T47D (cell line): Measurements from ENCODE around the gene ZDHHC14.

Source experiments
- DNase-seq, 2 experiments: peaks; one replicate each; pipeline versions ENCODE4 v3.0.0 to v3.0.0-alpha.2; 2011 to 2012; ENCODE audit warnings: low read depth in 1 of 2, low spot score in 1 of 2
- JUND ChIP-seq: IDR thresholded peaks from 2 replicates; pipeline ENCODE4 v1.6.1; 2012; ENCODE audit warnings: low read depth
- in situ Hi-C: cut with HindIII; loops from 2 replicates; pipeline ENCODE4 v1.10.0; 2016; ENCODE audit warnings: low sequenced_read_pairs, low pct_unique_long_range_greater_than_20kb

The ZDHHC14 gene

DNA sequence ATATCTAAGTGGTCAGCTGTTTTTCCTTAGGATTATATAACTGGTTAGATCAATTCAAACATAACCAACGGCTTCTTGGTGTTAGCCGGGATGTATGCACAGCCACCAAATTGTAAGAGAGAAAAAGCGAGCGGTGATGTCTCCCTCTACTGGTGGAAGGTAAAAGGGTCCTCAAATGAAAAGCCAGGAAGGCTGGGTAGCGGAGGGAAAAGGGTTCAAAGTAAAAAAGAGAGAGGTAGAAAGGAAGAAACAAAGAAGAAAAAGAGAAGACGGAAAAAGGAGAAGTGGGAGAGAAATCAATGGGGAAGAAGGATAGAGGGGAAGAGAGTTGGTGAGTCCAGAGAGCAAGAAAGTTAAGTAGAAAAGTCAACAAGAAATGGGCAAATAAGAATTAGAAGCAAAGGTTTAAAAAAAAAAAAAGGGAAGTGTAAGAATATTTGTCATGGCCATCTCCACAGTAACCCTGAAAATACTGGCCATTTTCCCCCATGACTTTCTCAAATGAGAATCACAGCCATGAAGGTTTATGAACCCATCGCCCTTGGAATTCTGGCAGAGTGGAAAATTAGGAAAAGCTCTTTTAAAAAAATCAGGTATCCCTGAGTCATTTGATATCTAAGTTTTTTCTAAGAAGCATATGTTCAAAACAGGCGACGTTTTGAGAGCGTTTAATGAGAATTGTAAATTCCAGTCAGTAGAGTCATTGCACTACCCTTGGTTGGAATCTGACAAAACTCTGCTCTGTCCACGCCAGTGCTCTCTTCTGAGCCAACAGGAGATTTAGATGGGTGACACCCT, 286.4 kb downstream of the ZDHHC14 start:
- TF ChIP-seq JUND: no peak
- peak; percentile 69 to 78 for DNase-seq
- in situ Hi-C loops: no loop called here

DNA sequence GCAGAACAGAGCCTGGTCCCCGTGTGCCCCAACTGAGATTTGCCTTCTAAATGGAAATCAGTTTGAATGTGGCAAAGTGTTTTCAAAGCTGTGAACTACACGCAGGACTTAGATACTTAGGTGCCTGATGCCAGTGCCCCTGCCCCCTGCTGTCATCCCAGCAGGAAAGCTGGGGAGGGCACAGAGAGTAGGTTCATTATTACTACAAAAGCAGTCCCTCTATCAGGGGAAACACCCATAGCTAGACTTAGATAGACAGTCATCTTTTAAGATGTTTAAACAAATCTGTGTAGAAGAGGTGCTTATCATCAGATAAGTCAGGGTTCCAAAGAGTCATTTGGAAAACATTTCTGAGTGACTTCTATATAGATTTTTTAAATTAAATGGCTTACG, 287.0 kb downstream of the ZDHHC14 start:
- in situ Hi-C loops: no loop called here
- TF ChIP-seq JUND: no peak
- no peak for DNase-seq

DNA sequence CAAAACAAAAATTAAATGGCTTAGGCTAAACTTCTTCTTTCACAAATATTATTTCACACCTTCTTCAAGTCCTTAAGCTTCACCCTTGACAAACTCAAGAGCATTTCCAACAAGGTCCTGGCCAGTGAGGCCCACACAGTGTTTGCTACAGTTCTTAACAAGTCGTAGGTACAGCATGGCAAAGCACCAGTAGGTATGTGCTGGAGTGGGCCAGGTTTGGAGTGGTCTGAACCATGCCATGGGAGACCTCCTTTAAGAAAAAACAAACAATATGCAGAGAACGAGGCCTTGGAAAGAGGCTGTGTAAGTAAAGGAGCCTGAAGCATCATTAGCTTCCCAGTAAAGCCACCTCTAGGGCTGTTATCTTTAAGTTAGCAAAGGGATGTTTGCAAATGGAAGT, 287.7 kb downstream of the ZDHHC14 start:
- no peak for TF ChIP-seq JUND
- DNase-seq: no peak
- in situ Hi-C loops: no loop called here

DNA sequence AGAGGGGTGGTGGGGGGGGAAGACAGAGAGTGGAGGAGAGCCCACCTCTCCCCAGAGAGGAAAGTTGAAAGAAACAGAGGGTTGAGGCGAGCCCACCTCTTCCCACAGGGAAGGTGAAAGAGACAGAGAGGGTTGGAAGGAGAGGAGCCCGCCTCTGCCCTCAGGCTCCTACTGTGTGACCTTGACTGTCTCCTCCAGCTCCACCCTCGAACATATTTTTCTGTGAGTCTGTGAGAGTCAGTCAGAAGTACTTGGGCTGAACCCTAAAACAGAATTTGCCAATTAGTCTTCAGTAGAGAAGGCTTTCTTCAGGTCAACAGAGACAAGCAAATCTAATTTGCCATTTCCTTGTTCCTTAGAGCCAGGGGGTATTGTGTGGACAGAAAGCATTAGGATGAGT, 288.3 kb downstream of the ZDHHC14 start:
- no peak for DNase-seq
- no peak for TF ChIP-seq JUND
- in situ Hi-C loops: no loop called here

DNA sequence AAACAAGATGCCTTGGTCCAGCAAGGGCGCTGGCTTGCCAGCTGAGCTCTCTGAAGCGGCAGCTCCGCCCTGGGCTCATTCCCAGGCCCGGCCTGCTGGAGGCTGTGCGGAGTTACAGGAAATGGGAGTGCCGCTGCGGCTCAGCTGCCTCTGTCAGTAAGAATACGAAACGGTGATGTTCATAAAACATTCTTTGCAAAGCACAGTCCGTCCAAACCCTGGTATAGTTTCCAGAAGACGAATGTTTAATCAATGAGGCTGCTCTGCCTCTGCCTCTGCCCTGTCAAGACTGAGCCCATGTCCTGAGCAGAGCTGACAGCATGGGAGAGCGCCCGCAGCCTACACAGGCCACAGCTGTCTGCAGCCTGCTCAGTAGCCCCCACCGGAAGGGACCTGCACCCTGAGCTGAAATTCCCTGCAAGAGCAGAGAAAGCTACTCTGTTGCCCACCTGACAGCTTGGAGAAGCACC, 288.8 kb downstream of the ZDHHC14 start:
- in situ Hi-C loops: no loop called here
- TF ChIP-seq JUND: no peak
- DNase-seq: peak; percentile 31 to 35

DNA sequence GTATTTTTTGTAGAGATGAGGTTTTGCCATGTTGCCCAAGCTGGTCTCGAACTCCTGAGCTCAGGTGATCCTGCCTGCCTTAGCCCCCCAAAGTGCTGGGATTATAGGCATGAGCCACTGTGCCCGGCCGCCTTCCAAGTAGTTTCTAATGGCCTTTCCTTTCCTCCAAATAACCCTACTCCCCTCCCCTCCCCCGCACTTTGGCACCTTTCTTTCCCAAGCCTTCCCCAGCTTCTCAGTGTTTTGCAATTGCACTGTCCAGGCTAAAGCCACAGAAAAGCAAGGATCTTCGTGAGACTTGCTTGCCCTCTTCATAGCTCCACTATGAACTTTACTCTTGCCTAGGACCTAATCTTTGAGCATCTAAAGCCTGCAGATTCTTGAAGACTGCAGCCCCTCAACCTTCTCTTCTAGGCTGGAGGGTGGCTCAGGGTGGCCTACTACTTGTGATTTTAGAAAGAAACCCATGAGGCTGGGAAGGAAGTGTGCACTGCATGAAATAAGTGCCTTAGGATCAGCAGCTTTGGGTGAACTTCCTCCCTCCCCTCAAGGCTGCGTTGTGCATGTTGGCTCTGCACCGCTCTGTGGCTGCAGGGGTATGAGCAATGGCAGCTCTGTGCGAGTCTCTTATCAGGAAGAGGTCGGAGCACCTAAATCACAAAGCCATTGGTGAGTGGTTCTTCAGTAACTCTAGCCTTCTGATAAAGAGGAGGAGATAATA, 289.6 kb downstream of the ZDHHC14 start:
- in situ Hi-C loops: no loop called here
- TF ChIP-seq JUND: no peak
- DNase-seq: no peak

DNA sequence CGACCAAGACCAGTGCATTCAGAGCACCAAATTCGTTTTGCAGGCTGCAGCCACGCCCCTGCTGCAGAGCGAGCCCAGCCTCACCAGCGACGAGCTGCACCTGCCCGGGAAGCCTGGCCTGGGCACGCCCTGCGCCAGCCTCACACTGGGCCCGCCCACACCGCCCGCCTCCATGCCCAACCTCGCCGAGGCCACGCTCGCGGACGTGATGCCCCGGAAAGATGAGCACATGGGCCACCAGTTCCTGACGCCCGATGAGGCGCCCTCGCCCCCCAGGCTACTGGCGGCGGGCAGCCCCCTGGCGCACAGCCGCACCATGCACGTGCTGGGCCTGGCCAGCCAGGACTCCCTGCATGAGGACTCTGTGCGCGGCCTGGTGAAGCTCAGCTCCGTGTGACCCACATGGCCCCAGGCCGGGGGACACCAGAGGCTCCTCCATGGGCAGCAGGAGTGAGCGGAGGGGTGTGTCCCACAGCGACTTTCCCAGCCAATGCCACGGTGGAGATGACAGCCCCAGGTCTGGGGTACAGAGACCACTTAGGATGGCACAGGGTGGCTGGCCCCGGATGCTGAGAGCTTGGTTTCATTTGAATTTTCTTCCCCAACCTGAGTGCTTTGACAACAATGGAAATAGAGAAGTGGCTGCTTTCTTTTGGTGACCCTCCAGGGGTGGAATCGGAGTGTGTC, 291.9 kb downstream of the ZDHHC14 start:
- in situ Hi-C loops: no loop called here
- no peak for DNase-seq
- no peak for TF ChIP-seq JUND

DNA sequence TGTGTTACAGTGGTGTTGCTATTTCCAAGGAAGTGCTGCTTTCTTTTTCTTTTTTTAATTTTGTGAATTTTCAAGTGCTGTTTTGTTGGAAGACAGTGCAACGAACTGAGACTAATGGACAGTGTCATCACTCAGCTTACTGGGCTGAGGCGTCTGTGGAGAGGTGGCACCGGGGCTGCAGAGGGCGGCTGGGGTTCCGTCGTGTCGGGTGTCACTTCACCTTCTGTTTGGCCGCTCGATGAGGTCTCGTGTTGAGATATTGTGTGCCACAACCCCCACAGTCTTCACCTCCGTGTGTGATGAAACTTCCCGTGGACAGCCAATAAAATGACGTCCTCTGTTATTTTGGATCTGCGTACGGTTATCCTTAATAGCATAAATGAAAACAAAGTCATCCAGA, 292.6 kb downstream of the ZDHHC14 start:
- no peak for TF ChIP-seq JUND
- no peak for DNase-seq
- in situ Hi-C loops: no loop called here

DNA sequence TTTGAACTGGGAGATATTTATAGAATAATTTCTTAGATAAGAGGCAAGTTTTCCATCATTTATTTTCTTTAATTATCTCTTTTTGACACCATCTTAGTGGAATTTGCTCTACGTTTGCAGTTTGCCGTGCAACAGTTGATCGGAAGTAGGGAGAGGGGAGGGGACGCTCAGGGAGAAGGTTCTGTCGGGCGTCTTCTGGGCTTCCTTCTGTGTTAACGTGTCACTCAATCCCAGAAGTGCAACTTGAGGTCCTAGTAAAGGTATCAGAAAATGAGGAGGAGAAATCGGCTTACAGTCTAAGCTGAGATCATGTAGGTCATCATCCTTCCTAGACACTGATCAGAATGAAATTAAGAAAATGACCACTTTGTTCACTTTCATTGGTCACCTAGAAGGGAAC, 293.1 kb downstream of the ZDHHC14 start:
- no peak for DNase-seq
- in situ Hi-C loops: no loop called here

DNA sequence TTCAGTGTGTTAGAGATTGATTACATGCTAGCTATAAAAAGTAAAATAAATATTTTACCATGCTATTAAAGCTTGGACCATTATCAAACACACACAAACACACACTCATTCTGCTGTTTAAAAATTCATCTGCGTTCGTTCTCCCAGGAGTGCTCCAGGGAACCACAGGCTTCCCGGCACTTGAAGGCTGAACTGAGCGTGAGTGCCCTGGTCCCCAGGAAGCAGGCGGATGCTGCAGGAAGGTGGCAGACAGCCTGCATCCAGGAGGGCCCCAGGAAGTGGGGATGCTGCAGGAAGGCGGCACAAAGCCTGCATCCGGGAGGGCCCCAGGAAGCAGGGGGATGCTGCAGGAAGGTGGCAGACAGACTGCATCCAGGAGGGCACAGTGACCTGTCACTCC, 294.8 kb downstream of the ZDHHC14 start:
- DNase-seq: no peak
- in situ Hi-C loops: no loop called here
- no peak for TF ChIP-seq JUND

More for the DNA sequence above, 293.1 kb downstream of the ZDHHC14 start:
- TF ChIP-seq JUND: no peak

DNA sequence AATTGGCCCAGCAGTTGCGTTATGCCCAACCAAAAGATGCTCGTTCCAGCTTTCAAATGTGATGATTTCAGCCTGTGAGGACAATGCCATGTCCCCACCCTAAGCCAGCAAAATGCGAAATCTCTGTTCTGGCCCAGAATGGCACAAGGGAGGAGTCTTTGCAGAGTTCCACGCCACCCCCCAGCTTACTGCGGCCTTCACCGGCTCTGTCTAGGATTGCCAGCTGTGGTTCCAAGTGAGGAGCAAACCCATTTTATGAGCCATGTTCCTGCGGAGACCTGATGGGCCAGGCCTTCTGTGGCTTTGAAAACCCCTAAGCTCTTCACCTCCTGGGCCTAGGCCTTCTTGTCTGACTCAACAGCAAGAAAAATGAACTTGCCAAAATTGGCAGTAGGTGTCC, 295.3 kb downstream of the ZDHHC14 start:
- no peak for TF ChIP-seq JUND
- no peak for DNase-seq
- in situ Hi-C loops: no loop called here

DNA sequence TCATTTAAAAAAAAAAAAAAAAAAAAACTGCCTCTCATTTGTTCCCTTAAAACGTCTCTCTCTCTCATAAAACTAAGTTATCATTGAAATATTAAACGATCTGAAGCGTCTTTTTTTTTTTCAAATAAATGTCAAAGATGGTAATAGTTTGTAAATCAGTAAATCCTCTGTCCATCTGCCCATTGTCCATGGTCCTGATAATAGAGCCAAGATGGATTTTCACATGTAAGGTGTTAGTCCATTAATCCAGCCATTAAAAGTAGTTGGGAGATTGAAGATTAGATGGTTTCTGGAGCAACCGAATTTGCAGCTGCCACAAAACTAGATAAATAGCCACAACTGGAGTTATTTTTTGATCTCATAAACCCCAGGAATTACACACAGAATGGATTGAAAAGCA, 296.2 kb downstream of the ZDHHC14 start:
- no peak for TF ChIP-seq JUND
- in situ Hi-C loops: no loop called here
- DNase-seq: no peak
